ENCODE measurements around the gene TOX2.

Gene TOX2

DNA sequence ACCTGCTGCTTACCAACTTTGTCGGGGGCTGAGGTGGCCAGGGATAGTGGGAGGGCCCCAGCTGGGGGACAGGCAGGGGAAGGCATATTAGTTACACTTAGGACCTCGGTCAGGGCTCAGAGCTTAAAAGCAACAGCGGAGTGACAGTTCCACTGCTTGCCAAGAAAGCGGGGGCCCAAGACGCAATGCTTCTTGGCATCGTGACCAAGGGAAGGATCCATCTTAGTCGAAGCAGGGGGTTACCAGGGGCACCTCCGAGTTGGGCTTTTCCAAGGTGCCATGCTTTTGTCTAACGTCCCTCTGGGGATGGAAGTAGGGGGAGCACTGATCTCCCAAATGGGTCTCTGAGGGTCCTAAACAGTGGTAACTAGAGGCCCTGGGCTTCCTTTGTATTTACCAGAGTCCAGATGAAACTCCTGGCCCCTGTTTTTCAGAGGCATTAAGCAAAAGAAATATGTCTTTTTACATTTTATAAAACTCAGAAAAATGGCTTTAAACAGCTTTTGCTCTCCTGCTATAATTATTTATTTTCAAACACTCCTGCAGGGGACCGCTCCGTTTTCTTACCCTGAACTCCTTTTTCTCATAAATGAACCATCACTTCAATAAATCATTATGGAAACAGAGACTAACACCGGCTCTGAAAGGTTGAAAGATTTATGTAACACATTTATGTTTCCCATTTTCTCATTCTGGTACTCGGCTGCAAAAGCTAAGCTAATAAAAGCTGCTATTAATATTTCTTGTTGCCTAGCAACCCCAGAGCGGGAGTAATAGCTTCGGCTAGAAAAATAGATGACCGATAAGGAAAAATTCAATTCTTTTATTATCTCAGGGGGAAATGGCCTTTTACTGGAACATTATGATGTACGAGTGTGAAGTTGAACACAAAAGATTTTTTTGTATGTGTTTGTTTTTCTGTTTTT lies 100.4 kb downstream of the TOX2 start:
- TF ChIP-seq, protein P1, sequence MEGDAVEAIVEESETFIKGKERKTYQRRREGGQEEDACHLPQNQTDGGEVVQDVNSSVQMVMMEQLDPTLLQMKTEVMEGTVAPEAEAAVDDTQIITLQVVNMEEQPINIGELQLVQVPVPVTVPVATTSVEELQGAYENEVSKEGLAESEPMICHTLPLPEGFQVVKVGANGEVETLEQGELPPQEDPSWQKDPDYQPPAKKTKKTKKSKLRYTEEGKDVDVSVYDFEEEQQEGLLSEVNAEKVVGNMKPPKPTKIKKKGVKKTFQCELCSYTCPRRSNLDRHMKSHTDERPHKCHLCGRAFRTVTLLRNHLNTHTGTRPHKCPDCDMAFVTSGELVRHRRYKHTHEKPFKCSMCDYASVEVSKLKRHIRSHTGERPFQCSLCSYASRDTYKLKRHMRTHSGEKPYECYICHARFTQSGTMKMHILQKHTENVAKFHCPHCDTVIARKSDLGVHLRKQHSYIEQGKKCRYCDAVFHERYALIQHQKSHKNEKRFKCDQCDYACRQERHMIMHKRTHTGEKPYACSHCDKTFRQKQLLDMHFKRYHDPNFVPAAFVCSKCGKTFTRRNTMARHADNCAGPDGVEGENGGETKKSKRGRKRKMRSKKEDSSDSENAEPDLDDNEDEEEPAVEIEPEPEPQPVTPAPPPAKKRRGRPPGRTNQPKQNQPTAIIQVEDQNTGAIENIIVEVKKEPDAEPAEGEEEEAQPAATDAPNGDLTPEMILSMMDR (IDR thresholded peaks at IDR 0.05): no peak

DNA sequence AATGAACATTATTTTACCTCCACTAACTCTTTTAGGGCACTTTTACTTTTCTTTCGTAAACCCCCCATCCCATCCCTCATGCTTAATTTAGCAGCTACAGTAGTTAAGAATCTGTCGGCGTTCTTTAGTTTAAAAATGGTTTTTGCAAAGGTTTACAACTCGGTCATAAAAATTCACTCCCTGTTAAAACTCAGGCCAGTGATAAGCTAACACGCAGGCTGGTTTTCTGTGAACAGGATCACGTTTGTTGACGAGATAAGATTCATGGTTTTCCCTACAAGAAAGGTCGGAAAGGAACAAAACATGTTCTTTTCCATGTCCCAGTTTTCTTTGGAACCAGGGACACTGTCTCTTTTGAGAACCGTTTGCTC lies 101.1 kb downstream of the TOX2 start:
- TF ChIP-seq, protein P1 (IDR thresholded peaks at IDR 0.05): no peak

DNA sequence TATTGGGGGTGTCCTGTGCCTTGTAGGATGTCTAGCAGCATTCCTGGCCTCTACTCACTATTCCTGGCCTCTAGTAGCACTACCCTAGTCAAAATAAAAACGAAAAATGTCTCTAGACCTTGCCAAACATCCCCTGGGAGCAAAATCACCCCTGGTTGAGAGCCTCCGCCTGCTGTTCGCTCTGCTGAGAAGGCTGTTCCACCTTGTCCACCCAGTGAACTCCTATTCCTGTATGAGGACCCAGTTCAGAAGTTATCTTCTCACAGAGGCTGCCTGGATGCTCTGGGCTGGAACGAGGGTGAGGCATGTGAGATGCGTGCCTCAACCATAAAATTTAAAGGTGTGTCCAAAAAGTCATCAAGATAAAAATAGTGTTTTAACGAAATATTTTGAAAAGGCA lies 101.9 kb downstream of the TOX2 start:
- TF ChIP-seq, protein P1 (IDR thresholded peaks at IDR 0.05): no peak

DNA sequence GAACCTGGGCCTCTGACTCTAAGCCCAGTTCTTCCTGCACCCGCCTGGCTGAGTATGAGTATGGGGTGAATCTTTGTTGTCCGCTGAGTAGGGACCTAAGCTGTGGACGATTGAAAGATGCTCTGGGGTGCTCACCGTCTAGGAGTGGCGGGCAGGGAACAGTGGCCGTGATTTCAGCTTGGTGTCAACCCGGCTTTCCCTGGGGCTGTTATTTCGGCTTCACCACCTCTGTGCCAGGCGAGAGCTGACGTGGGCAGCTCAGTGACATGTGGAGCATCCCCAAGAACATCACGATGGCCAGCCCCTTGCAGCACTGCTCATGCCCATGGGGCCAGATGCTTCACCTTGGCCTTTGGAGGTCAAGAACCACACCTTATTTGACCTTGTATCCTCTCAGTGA lies 102.6 kb downstream of the TOX2 start:
- TF ChIP-seq, protein P1 (IDR thresholded peaks at IDR 0.05): no peak

DNA sequence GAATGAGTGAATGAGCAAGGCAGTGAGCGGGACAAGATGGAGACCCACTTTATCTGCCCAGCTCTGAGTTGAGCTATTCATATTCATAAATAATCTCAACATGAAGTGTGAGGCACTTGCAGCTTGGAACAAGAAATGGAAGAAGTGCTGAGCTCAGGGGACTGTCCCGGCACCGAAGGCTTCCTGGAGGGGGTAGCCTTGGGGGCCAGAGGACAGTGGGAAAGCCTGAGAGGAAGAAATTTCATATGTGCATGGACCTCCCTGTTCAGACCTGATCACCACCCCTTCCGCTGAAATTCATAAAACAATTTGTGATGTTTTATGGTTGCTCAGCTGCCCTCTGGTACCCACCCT lies 103.2 kb downstream of the TOX2 start:
- TF ChIP-seq, protein P1 (IDR thresholded peaks at IDR 0.05): no peak

DNA sequence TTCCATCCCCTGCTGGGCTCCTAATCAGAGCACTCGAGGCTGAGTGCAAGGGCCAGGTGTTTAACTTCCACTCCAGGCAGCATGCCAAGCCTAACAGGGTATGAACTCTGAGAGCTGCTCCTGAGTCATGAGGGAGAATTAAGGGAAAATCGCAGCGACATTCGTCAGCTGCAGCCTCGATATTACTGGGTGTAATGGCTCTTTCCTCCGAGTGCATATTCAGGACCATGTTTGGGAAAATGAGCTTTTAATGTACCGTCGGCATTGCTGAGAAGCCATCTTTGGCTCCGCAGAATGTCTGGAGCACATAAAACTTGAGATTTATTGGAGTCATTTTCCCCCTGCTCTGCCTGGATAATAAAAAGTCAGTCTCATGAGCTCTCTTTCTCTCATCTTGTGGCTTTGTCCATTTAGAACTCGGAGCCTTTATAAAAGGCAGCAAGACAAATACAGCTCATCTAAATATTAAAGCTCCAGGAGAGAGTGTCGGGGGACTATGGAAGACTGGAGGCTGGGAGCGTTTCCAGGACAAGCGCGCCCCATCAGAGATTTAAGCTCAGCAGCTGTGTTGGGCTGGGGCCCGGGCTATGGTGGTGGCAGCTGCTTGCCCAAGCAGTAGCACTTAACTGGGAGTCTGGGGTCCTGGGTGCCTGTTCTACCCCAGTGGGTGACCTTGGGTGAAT lies 103.7 kb downstream of the TOX2 start:
- TF ChIP-seq, protein P1 (IDR thresholded peaks at IDR 0.05): no peak

DNA sequence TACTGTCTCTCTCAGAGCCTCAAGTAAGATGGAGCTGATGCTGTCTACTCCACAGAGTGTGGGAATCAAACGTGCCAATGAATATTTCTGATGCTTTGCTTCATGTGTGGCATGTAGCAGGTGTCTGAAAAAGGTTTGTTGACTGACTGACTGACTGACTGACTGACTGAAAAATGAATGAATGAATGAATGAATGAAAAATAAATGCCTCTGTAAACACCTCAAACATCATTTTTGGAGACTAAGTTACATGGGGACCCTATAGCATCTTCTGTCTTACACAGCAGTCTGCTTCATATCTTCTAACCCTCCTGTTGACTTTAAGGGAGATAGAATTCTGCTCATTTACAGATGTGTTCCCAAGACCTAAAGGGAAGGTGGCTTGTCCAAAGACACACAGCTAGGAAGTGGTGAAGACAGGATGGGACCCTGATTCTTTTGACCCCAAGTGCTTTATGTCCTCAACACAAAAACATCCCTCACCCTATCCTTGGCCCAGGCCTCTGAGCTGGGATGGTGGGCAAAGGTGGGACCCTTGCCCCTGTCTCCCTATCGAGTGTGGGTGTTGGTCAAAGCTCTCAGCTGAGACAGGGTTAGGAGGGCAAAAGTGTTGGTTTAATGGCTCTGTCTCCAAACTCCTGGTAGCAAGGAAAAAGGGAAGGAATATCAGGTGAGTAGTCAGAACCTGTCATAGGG lies 104.4 kb downstream of the TOX2 start:
- TF ChIP-seq, protein P1 (IDR thresholded peaks at IDR 0.05): no peak

Data from LNCAP (cell line).